ENCODE results near the gene GFY. TPM values are rescaled to one million over a fixed set of nuclear protein-coding genes. Genes with fewer than 3 reads are reported as not detected.

The GFY gene
- total and polyA plus RNA-seq, 2 experiments from 2014 or later, result 1.2 TPM; not detected in 1

DNA sequence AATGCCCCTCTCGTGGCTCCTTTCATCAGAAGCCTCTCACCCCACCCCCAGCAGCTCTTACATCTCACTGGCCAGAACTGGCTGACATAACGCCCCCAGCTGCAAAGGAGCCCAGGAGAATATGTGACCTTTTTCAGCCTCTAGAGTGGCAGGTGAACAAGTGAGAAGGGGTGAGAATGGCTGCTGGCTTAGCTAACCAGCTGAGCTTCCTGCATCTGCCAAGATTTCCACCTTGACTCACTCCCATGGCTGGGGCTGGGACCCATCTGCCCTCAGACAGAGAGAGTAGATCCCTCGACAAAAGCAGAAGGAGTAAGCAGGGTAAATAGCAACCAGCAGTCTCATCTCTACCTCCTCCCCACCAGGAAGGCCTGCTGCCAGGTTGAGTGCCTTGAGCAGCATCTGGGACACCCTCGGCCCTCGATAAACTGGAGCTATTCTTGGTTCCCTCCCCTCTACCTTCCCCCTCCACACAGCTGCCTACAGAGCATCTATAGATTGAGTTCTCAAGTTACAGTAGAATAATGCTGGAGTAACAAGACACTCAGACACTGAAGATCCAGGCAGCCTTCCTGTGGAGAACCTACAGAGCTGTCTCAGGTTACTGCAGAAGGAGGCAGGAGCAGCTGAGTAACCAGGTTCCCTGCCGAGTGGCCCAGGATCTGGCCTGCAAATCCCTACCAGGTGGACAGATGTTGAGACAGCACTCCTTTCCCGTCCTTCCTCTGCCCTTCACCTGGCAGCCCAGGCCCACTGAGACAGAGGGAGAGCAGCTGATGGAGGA lies 21.6 kb upstream of the GFY start (continued):
- TF ChIP-seq, protein P1, sequence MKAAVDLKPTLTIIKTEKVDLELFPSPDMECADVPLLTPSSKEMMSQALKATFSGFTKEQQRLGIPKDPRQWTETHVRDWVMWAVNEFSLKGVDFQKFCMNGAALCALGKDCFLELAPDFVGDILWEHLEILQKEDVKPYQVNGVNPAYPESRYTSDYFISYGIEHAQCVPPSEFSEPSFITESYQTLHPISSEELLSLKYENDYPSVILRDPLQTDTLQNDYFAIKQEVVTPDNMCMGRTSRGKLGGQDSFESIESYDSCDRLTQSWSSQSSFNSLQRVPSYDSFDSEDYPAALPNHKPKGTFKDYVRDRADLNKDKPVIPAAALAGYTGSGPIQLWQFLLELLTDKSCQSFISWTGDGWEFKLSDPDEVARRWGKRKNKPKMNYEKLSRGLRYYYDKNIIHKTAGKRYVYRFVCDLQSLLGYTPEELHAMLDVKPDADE (IDR thresholded peaks at IDR 0.05), result peak; percentile 27; the same call in 1 of the 2 replicates
- no peak for TF ChIP-seq JUNB (IDR thresholded peaks at IDR 0.05; ENCODE audit: unreplicated experiment)
- TF ChIP-seq CREB1 (CRISPR knock-in tag; IDR thresholded peaks at IDR 0.05; ENCODE audit: low read depth), result peak; percentile 66
- TF ChIP-seq STAT1 (IDR thresholded peaks at IDR 0.05; ENCODE audit: unreplicated experiment), result no peak
- TF ChIP-seq ZNF331 (CRISPR knock-in tag; IDR thresholded peaks at IDR 0.05; ENCODE audit: low read depth), result 0 out of 2 replicates have a peak, but pooled peaks have one; percentile 48
- TF ChIP-seq EZH2 (IDR thresholded peaks at IDR 0.05; ENCODE audit: low read depth, unreplicated experiment), result no peak
- TF ChIP-seq, protein P2, sequence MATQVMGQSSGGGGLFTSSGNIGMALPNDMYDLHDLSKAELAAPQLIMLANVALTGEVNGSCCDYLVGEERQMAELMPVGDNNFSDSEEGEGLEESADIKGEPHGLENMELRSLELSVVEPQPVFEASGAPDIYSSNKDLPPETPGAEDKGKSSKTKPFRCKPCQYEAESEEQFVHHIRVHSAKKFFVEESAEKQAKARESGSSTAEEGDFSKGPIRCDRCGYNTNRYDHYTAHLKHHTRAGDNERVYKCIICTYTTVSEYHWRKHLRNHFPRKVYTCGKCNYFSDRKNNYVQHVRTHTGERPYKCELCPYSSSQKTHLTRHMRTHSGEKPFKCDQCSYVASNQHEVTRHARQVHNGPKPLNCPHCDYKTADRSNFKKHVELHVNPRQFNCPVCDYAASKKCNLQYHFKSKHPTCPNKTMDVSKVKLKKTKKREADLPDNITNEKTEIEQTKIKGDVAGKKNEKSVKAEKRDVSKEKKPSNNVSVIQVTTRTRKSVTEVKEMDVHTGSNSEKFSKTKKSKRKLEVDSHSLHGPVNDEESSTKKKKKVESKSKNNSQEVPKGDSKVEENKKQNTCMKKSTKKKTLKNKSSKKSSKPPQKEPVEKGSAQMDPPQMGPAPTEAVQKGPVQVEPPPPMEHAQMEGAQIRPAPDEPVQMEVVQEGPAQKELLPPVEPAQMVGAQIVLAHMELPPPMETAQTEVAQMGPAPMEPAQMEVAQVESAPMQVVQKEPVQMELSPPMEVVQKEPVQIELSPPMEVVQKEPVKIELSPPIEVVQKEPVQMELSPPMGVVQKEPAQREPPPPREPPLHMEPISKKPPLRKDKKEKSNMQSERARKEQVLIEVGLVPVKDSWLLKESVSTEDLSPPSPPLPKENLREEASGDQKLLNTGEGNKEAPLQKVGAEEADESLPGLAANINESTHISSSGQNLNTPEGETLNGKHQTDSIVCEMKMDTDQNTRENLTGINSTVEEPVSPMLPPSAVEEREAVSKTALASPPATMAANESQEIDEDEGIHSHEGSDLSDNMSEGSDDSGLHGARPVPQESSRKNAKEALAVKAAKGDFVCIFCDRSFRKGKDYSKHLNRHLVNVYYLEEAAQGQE (IDR thresholded peaks at IDR 0.05; ENCODE audit: unreplicated experiment), result no peak
- peak; percentile 64 for TF ChIP-seq POLR2AphosphoS5 (IDR thresholded peaks at IDR 0.05; ENCODE audit: low read depth)

DNA sequence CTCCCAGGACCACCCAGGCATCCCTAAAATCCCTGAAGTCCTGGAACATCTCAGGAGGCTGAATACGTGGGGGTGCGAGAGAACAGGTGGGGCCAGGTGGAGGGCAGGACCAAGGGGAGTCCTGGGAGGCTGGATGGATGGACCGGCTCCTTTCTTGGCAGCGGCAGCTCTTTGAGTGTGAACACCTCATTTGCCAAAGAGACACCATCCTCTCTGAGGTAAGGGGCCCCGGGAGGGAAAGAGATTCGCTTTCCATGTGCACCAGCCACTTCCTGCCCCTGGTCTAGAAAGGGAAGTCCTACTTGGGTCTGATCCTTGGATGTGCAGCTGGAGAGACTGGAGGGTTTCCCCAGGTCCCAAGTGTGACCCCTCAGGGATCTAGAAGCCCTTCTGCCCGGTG lies 18.1 kb upstream of the GFY start:
- no peaks in the 10 kb centered on the region for H3K79me2 ChIP-seq (replicated peaks; ENCODE audit: insufficient read depth)
- H3K36me3 ChIP-seq (ENCODE audit: insufficient read depth), result no peaks in the 10 kb centered on the region
- H3K4me3 Mint-ChIP-seq, result no peak overlapping the region
- no peaks in the 10 kb centered on the region for H4K20me1 ChIP-seq (replicated peaks; ENCODE audit: insufficient read depth)
- H2AFZ ChIP-seq, result no peak overlapping the region
- H3K27ac ChIP-seq (ENCODE audit: low read depth), result no peak overlapping the region
- no peaks in the 10 kb centered on the region for H3K27me3 ChIP-seq (ENCODE audit: insufficient read depth)
- peaks cover 22% of the 10 kb centered on the region for H3K27me3 Mint-ChIP-seq (ENCODE audit: insufficient read depth, low read depth, poor library complexity)
- H3K36me3 Mint-ChIP-seq (ENCODE audit: low read depth), result no peaks in the 10 kb centered on the region
- TF ChIP-seq JUNB (IDR thresholded peaks at IDR 0.05; ENCODE audit: unreplicated experiment) (no peak), ZNF114 (CRISPR knock-in tag; IDR thresholded peaks at IDR 0.05) (no peak), EZH2 (IDR thresholded peaks at IDR 0.05; ENCODE audit: low read depth, unreplicated experiment) (no peak), ZNF331 (CRISPR knock-in tag; IDR thresholded peaks at IDR 0.05; ENCODE audit: low read depth) (no peak), NANOG (IDR thresholded peaks at IDR 0.05; ENCODE audit: borderline replicate concordance) (no peak)
- H3K9me3 Mint-ChIP-seq, result no peaks in the 10 kb centered on the region; the same call in 2 of the 3 replicates
- H3F3A ChIP-seq (replicated peaks; ENCODE audit: low read depth), result peaks cover 9% of the 10 kb centered on the region; the same call in 1 of the 2 replicates
- no peak for DNase-seq (ENCODE audit: low spot score)
- no peak overlapping the region for H3K27ac Mint-ChIP-seq
- no peak overlapping the region for H3K4me2 ChIP-seq
- peaks cover 22% of the 10 kb centered on the region for H3K4me1 Mint-ChIP-seq
- H3K4me1 ChIP-seq (ENCODE audit: insufficient read depth), result peaks cover 20% of the 10 kb centered on the region
- H3K9me2 ChIP-seq (ENCODE audit: insufficient read depth), result 0 out of 2 replicates have a peak, but pooled peaks cover under 1% of the 10 kb centered on the region
- ATAC-seq, result no peak
- H3K4me3 ChIP-seq, result no peak overlapping the region
